Measurements from ENCODE around the gene PPM1A.

- TF ChIP-seq CTCF (IDR thresholded peaks at IDR 0.05): no peak
- TF ChIP-seq EP300 (IDR thresholded peaks at IDR 0.05): no peak
Measured at GRCh38 chr14:60217713-60218112, 31.3 kb upstream of the PPM1A start.

Data from stomach (tissue), 4 donors.